GM23338 (cell line): ENCODE measurements around the gene ATXN7L1. TPM values are rescaled to one million over a fixed set of nuclear protein-coding genes. Genes with fewer than 3 reads are reported as not detected.

Experiments used
- ATAC-seq: fragments of 200-7000 bp; cut with Tn5 transposase; 3 replicates; pipeline ENCODE4 v1.9.1; 2020
- DNase-seq: peaks from one replicate; pipeline ENCODE4 v3.0.0-alpha.2; 2015; ENCODE audit warnings: low spot score
- H2AFZ ChIP-seq: fragments of 200-600 bp; sonication (generic); 2 replicates; pipeline ENCODE4 v1.8.0; 2016; ENCODE audit warnings: antibody characterized with exemption, mild to moderate bottlenecking, moderate library complexity
- H3F3A ChIP-seq: fragments of 200-600 bp; sonication (generic); replicated peaks from 2 replicates; pipeline ENCODE4 v1.8.0; 2017; ENCODE audit warnings: antibody characterized with exemption, mixed run types, low read depth
- H3K27ac ChIP-seq: fragments of 200-600 bp; sonication (generic); 2 replicates; pipeline ENCODE4 v1.6.1; 2016; ENCODE audit warnings: low read depth
- H3K27me3 ChIP-seq: fragments of 200-600 bp; sonication (generic); 2 replicates; pipeline ENCODE4 v1.8.0; 2016; ENCODE audit warnings: mild to moderate bottlenecking, mixed run types, moderate library complexity; ENCODE audit not compliant: insufficient read depth
- H3K36me3 ChIP-seq: fragments of 200-600 bp; sonication (generic); 2 replicates; pipeline ENCODE4 v1.8.0; 2016; ENCODE audit warnings: mild to moderate bottlenecking; ENCODE audit not compliant: insufficient read depth
- H3K4me1 ChIP-seq: fragments of 200-600 bp; sonication (generic); 2 replicates; pipeline ENCODE4 v1.8.0; 2016; ENCODE audit warnings: mild to moderate bottlenecking, moderate library complexity; ENCODE audit not compliant: insufficient read depth
- H3K4me2 ChIP-seq: fragments of 200-600 bp; sonication (generic); 2 replicates; pipeline ENCODE4 v1.7.1; 2017; ENCODE audit warnings: mixed run types
- H3K4me3 ChIP-seq: fragments of 200-600 bp; sonication (generic); 2 replicates; pipeline ENCODE4 v1.6.1; 2016; ENCODE audit warnings: mixed run types
- H3K79me2 ChIP-seq: fragments of 200-600 bp; sonication (generic); replicated peaks from 2 replicates; pipeline ENCODE4 v1.8.0; 2017; ENCODE audit warnings: mild to moderate bottlenecking; ENCODE audit not compliant: insufficient read depth
- H3K9me2 ChIP-seq: fragments of 200-600 bp; sonication (generic); 2 replicates; pipeline ENCODE4 v1.8.0; 2017; ENCODE audit not compliant: insufficient read depth
- H4K20me1 ChIP-seq: fragments of 200-600 bp; sonication (generic); replicated peaks from 2 replicates; pipeline ENCODE4 v1.8.0; 2017; ENCODE audit warnings: mild to moderate bottlenecking; ENCODE audit not compliant: insufficient read depth
- H3K27ac Mint-ChIP-seq: 2 replicates; pipeline ENCODE4 v1.8.0; 2020; ENCODE audit warnings: inconsistent platforms, mild to moderate bottlenecking, moderate library complexity, mixed read lengths
- H3K27me3 Mint-ChIP-seq: 3 replicates; pipeline ENCODE4 v1.8.0; 2022; ENCODE audit warnings: low read depth, mild to moderate bottlenecking, moderate library complexity, mixed read lengths, inconsistent platforms; ENCODE audit not compliant: insufficient read depth, poor library complexity
- H3K36me3 Mint-ChIP-seq: 3 replicates; pipeline ENCODE4 v1.8.0; 2021; ENCODE audit warnings: low read depth, mild to moderate bottlenecking, inconsistent platforms, moderate library complexity, mixed read lengths
- H3K4me1 Mint-ChIP-seq: 3 replicates; pipeline ENCODE4 v1.8.0; 2020; ENCODE audit warnings: mild to moderate bottlenecking, inconsistent platforms, mixed read lengths
- H3K4me3 Mint-ChIP-seq: 3 replicates; pipeline ENCODE4 v1.8.0; 2021; ENCODE audit warnings: moderate library complexity, mild to moderate bottlenecking, inconsistent platforms, mixed read lengths
- H3K9me3 Mint-ChIP-seq: 3 replicates; pipeline ENCODE4 v1.8.0; 2020; ENCODE audit warnings: moderate library complexity, mild to moderate bottlenecking, inconsistent platforms, mixed read lengths
- CREB1 ChIP-seq: fragments of 250-450 bp; sonication (Bioruptor Pico); IDR thresholded peaks from 2 replicates; pipeline ENCODE4 v1.5.0; 2020; ENCODE audit warnings: low read depth, mild to moderate bottlenecking, moderate library complexity
- EZH2 ChIP-seq: fragments of 200-600 bp; sonication (generic); IDR thresholded peaks from one replicate; pipeline ENCODE4 v1.8.0; 2017; ENCODE audit warnings: antibody characterized with exemption, mild to moderate bottlenecking, low read depth; ENCODE audit not compliant: unreplicated experiment
- EZH2phosphoT487 ChIP-seq: fragments of 200-600 bp; sonication (generic); IDR thresholded peaks from one replicate; pipeline ENCODE4 v1.8.1; 2018; ENCODE audit warnings: antibody characterized with exemption; ENCODE audit not compliant: unreplicated experiment
- JUNB ChIP-seq: IDR thresholded peaks from one replicate; pipeline ENCODE4 v1.6.1; 2016; ENCODE audit warnings: antibody characterized with exemption; ENCODE audit not compliant: unreplicated experiment
- NANOG ChIP-seq: IDR thresholded peaks from 2 replicates; pipeline ENCODE4 v1.6.1; 2016; ENCODE audit warnings: antibody characterized with exemption, borderline replicate concordance
- POLR2AphosphoS5 ChIP-seq: IDR thresholded peaks from 2 replicates; pipeline ENCODE4 v1.6.1; 2016; ENCODE audit warnings: antibody characterized with exemption, low read depth
- STAT1 ChIP-seq: IDR thresholded peaks from one replicate; pipeline ENCODE4 v1.6.1; 2016; ENCODE audit warnings: antibody characterized with exemption; ENCODE audit not compliant: unreplicated experiment
- ZNF114 ChIP-seq: fragments of 250-450 bp; sonication (Bioruptor Pico); IDR thresholded peaks from 2 replicates; pipeline ENCODE4 v1.5.0; 2020; ENCODE audit warnings: mild to moderate bottlenecking, moderate library complexity
- ZNF331 ChIP-seq: fragments of 250-450 bp; sonication (Bioruptor Pico); IDR thresholded peaks from 2 replicates; pipeline ENCODE4 v1.5.0; 2020; ENCODE audit warnings: low read depth, mild to moderate bottlenecking, moderate library complexity
- polyA plus RNA-seq: library from polyadenylated mRNA; unstranded; fragments of >200 nt; fragmentation: Nextera tagmentation; extraction: Ambion mirVana; gene quantifications from 2 replicates; pipeline ENCODE4 v1.2.1, GENCODE V29; 2016
- total RNA-seq: library from RNA; depleted of rRNA; stranded (reverse); fragments of >200 nt; shearing (Covaris generic); gene quantifications from 2 replicates; pipeline ENCODE4 v1.2.3, GENCODE V29; 2014
- TF ChIP-seq, protein P1 (sequence below), 2 experiments: fragments of 200-600 bp in 1 of 2; sonication (generic) in 1 of 2; conservative IDR thresholded peaks; 2 replicates each; pipeline versions ENCODE4 v1.5.1 to v1.6.1; 2016 to 2017; ENCODE audit warnings: antibody characterized with exemption in 2 of 2, low read depth in 2 of 2, mild to moderate bottlenecking in 2 of 2, moderate library complexity in 1 of 2
- TF ChIP-seq, protein P2 (sequence below): IDR thresholded peaks from one replicate; pipeline ENCODE4 v1.6.1; 2018; ENCODE audit warnings: antibody characterized with exemption; ENCODE audit not compliant: unreplicated experiment
- TF ChIP-seq, protein P3 (sequence below): IDR thresholded peaks from 2 replicates; pipeline ENCODE4 v1.6.1; 2016; ENCODE audit warnings: antibody characterized with exemption

The ATXN7L1 gene
- total and polyA plus RNA-seq, 2 experiments from 2014 or later: 22.8 to 29.8 TPM

DNA sequence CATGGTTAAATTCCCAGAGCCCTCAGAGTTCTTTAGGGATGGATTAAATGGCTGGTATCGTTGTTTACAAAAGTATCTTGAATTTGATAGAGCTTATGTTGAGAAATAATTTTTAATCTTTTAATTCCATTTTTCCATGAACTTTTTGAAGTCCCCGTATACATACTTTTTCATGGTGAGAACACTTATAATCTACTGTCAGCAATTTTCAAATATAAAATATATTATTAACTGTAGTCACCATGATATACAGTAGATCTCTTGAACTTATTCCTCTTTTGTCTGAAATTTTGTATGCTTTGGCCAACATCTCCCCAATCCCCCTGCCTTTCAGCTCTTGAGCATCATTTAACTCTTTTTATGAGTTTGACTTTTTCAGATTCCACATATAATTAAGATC, 304.5 kb downstream of the ATXN7L1 start:
- Mint-ChIP-seq H3K9me3 (peaks cover 3% of the 10 kb centered on the region; the same call in 2 of the 3 replicates), H3K4me1 (no peaks in the 10 kb centered on the region), H3K36me3 (peaks cover 14% of the 10 kb centered on the region; the same call in 2 of the 3 replicates), H3K27me3 (peaks cover 2% of the 10 kb centered on the region), H3K4me3 (no peak overlapping the region), H3K27ac (no peak overlapping the region)
- Histone ChIP-seq H3K9me2 (no peaks in the 10 kb centered on the region), H3K36me3 (no peaks in the 10 kb centered on the region; the same call in 1 of the 2 replicates), H3K79me2 (no peaks in the 10 kb centered on the region), H3K4me1 (no peaks in the 10 kb centered on the region), H3F3A (0 out of 2 replicates have a peak, but pooled peaks cover 8% of the 10 kb centered on the region), H3K4me2 (no peak overlapping the region), H3K27me3 (no peaks in the 10 kb centered on the region), H3K4me3 (no peak overlapping the region), H3K27ac (no peak overlapping the region), H2AFZ (no peak overlapping the region), H4K20me1 (no peaks in the 10 kb centered on the region; the same call in 1 of the 2 replicates)
- DNase-seq (no peak), ATAC-seq (no peak)
- TF ChIP-seq CREB1 (CRISPR knock-in tag): no peak
- no peak for TF ChIP-seq EZH2
- TF ChIP-seq ZNF114 (CRISPR knock-in tag): no peak
- TF ChIP-seq, protein P1, sequence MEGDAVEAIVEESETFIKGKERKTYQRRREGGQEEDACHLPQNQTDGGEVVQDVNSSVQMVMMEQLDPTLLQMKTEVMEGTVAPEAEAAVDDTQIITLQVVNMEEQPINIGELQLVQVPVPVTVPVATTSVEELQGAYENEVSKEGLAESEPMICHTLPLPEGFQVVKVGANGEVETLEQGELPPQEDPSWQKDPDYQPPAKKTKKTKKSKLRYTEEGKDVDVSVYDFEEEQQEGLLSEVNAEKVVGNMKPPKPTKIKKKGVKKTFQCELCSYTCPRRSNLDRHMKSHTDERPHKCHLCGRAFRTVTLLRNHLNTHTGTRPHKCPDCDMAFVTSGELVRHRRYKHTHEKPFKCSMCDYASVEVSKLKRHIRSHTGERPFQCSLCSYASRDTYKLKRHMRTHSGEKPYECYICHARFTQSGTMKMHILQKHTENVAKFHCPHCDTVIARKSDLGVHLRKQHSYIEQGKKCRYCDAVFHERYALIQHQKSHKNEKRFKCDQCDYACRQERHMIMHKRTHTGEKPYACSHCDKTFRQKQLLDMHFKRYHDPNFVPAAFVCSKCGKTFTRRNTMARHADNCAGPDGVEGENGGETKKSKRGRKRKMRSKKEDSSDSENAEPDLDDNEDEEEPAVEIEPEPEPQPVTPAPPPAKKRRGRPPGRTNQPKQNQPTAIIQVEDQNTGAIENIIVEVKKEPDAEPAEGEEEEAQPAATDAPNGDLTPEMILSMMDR (conservative IDR thresholded peaks at IDR 0.05; ENCODE audit: low read depth in 2 of 2): no peak
- TF ChIP-seq POLR2AphosphoS5: no peak
- TF ChIP-seq EZH2phosphoT487: no peak
- no peak for TF ChIP-seq NANOG

DNA sequence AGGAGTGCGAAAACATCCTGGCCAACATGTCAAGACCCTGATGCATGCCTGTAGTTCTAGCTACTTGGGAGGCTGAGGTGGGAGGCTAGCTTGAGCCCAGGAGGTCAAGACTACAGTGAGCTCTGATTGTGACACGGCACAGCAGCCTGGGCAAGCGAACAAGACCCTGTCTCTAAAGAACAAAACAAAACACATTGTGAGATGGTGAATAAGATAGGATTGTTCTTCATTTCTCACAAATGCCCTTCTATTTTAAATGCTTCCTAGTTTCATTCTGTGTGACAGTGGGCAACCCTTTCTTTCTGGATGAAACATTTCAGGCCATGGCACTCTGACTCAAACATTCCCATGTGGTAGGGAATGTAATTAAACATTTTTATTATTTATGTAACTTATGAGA, 308.6 kb downstream of the ATXN7L1 start:
- Mint-ChIP-seq H3K27me3 (peaks cover 2% of the 10 kb centered on the region), H3K4me3 (no peak overlapping the region), H3K27ac (no peak overlapping the region), H3K4me1 (no peaks in the 10 kb centered on the region), H3K36me3 (peaks cover 35% of the 10 kb centered on the region; the same call in 2 of the 3 replicates), H3K9me3 (no peaks in the 10 kb centered on the region)
- no peaks in the 10 kb centered on the region for H3K27me3 ChIP-seq
- TF ChIP-seq, protein P2, sequence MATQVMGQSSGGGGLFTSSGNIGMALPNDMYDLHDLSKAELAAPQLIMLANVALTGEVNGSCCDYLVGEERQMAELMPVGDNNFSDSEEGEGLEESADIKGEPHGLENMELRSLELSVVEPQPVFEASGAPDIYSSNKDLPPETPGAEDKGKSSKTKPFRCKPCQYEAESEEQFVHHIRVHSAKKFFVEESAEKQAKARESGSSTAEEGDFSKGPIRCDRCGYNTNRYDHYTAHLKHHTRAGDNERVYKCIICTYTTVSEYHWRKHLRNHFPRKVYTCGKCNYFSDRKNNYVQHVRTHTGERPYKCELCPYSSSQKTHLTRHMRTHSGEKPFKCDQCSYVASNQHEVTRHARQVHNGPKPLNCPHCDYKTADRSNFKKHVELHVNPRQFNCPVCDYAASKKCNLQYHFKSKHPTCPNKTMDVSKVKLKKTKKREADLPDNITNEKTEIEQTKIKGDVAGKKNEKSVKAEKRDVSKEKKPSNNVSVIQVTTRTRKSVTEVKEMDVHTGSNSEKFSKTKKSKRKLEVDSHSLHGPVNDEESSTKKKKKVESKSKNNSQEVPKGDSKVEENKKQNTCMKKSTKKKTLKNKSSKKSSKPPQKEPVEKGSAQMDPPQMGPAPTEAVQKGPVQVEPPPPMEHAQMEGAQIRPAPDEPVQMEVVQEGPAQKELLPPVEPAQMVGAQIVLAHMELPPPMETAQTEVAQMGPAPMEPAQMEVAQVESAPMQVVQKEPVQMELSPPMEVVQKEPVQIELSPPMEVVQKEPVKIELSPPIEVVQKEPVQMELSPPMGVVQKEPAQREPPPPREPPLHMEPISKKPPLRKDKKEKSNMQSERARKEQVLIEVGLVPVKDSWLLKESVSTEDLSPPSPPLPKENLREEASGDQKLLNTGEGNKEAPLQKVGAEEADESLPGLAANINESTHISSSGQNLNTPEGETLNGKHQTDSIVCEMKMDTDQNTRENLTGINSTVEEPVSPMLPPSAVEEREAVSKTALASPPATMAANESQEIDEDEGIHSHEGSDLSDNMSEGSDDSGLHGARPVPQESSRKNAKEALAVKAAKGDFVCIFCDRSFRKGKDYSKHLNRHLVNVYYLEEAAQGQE: no peak
- no peak for TF ChIP-seq POLR2AphosphoS5
- TF ChIP-seq, protein P1 (conservative IDR thresholded peaks at IDR 0.05; ENCODE audit: low read depth in 2 of 2): no peak
- TF ChIP-seq JUNB: no peak
- TF ChIP-seq, protein P3, sequence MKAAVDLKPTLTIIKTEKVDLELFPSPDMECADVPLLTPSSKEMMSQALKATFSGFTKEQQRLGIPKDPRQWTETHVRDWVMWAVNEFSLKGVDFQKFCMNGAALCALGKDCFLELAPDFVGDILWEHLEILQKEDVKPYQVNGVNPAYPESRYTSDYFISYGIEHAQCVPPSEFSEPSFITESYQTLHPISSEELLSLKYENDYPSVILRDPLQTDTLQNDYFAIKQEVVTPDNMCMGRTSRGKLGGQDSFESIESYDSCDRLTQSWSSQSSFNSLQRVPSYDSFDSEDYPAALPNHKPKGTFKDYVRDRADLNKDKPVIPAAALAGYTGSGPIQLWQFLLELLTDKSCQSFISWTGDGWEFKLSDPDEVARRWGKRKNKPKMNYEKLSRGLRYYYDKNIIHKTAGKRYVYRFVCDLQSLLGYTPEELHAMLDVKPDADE: no peak
- TF ChIP-seq EZH2phosphoT487: no peak
- TF ChIP-seq STAT1: no peak
- TF ChIP-seq NANOG: no peak
- no peak for TF ChIP-seq ZNF331 (CRISPR knock-in tag)
- DNase-seq (no peak), ATAC-seq (no peak)
- H3F3A ChIP-seq: 0 out of 2 replicates have a peak, but pooled peaks cover 8% of the 10 kb centered on the region
- no peak overlapping the region for H3K4me3 ChIP-seq
- H2AFZ ChIP-seq: no peak overlapping the region
- H3K9me2 ChIP-seq: no peaks in the 10 kb centered on the region
- no peak overlapping the region for H3K27ac ChIP-seq
- H3K36me3 ChIP-seq: peaks cover 12% of the 10 kb centered on the region
- no peaks in the 10 kb centered on the region for H4K20me1 ChIP-seq
- no peaks in the 10 kb centered on the region for H3K4me1 ChIP-seq
- H3K79me2 ChIP-seq: no peaks in the 10 kb centered on the region
- no peak overlapping the region for H3K4me2 ChIP-seq
